ENCODE measurements around the gene PANK4. TPM values are rescaled to one million over a fixed set of nuclear protein-coding genes. Genes with fewer than 3 reads are reported as not detected.

PANK4 gene
- total and polyA plus RNA-seq, 2 of the 8 experiments (the other 6 are each of a cell fraction or from before 2014, with no cell fraction given): 20.1 to 29.7 TPM

DNA sequence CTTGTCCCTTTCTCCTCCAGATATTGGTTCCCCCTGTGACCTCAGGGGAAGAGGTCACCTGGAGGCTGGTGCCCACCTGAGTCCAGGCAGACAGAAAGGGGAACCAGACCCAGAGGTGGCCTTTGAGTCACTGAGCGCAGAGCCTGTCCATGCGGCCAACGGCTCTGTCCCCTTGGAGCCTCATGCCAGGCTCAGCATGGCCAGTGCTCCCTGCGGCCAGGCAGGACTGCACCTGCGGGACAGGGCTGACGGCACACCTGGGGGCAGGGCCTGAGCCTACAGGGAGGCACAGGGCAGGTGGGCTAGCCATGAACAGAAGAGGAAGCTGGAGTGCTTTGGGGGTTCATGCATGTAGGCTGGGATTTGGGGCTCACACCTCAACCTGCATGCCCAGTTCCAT lies 32.5 kb upstream of the PANK4 start (continued):
- TF ChIP-seq CTBP2 (IDR thresholded peaks at IDR 0.05; ENCODE audit: borderline replicate concordance, insufficient read depth, insufficient read length, low read length): no peak
- no peak for TF ChIP-seq POU5F1 (IDR thresholded peaks at IDR 0.05; ENCODE audit: low read depth, low read length)
- TF ChIP-seq SAP30 (IDR thresholded peaks at IDR 0.05; ENCODE audit: insufficient read depth, insufficient replicate concordance, low read length): no peak
- no peak for TF ChIP-seq SP4 (IDR thresholded peaks at IDR 0.05; ENCODE audit: low read length)
- TF ChIP-seq RBBP5 (IDR thresholded peaks at IDR 0.05; ENCODE audit: borderline replicate concordance, low read depth, low read length): no peak
- TF ChIP-seq RXRA (IDR thresholded peaks at IDR 0.05; ENCODE audit: insufficient read depth, low read depth, low read length): no peak
- TF ChIP-seq, protein P1, sequence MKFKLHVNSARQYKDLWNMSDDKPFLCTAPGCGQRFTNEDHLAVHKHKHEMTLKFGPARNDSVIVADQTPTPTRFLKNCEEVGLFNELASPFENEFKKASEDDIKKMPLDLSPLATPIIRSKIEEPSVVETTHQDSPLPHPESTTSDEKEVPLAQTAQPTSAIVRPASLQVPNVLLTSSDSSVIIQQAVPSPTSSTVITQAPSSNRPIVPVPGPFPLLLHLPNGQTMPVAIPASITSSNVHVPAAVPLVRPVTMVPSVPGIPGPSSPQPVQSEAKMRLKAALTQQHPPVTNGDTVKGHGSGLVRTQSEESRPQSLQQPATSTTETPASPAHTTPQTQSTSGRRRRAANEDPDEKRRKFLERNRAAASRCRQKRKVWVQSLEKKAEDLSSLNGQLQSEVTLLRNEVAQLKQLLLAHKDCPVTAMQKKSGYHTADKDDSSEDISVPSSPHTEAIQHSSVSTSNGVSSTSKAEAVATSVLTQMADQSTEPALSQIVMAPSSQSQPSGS (IDR thresholded peaks at IDR 0.05; ENCODE audit: low read length): no peak

Data from H1 (cell line).